Measurements from ENCODE around the gene ELP1. TPM values are rescaled to one million over a fixed set of nuclear protein-coding genes. Genes with fewer than 3 reads are reported as not detected.
"Not testable (repeated sequence)": the region's sequence is repeated elsewhere in the genome, so short reads cannot be mapped to it uniquely, and the experiment has no call there.

Gene ELP1
- polyA plus RNA-seq, 3 donors = 42.3 to 54.0 (median 48.6) TPM

DNA sequence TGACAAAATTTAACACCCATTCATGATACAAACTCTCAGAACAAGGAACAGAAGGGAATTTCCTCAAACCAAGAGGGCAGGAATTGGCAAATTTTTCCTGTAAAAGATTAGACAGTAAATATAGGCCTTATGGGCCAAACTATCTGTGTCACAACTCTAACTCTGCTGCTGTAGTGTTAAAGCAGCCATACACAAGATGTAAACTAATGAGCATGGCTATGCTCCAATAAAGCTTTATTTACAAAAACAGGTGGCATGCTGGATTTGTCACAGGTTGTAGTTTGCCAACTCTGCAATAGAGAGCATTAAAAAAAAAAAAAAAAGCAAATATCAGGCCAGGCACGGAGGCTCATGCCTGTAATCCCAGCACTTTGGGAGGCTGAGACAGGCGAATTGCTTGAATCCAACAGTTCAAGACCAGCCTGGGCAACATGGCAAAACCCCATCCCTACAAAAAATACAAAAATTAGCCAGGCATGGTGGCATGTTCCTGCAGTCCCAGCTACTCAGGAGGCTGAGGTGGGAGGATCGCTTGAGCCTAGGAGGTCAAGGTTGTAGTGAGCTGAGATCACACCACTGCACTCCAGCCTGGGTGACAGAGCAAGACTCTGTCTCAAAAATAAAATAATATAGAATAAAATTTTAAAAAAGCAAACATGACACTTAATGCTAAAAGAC lies 47.2 kb downstream of the ELP1 start:
- not testable (repeated sequence) for DNase-seq

DNA sequence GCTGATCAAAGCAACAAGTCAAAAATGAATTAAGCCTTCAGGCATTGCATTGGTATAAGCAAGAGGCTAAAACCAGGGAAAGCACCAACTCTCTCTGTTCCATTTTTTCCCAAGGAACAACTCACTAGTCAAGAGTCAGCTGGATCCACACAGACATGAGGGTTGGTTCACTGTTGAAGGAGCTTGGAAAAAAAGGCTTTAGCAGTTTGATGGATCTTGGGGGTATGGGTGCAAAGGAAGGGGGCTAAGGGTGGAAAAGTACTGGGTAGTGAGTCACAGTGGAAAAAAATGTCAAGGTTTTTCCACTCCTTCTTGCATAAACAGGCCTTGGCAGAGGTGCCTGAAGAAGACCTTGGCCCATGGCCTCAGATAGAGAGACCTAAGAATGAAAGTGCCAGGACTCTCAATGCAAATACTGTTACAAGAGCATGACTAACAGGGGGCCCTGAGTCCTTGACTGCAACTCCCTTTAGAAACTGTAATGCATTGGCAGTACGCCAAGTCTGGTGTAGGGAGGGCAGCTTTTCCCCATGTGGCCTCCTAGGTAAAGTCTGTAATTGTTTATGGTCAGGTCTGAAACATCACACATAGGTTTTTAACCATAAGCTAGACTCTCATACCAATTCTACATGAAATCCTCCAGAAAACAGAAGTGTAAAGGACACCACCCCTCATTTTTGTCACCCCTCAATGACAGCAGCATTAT lies 48.1 kb downstream of the ELP1 start:
- DNase-seq = peak; percentile 17

DNA sequence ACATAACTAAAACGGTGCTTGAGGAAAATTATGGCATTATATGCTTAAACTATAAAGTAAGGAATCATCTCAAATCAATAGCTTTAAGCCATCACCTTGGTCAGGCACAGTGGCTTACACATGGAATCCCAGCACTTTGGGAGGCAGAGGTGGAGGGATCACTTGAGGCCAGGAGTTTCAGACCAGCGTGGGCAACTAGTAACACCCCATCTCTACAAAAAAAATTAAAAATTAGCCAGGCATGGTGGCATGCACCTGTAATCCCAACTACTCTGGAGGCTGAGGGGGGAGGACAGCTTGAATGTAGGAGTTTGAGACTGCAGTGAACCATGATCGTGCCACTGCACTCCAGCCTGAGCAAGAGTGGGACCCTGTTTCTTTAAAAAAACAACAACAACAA lies 49.2 kb downstream of the ELP1 start:
- no peak for DNase-seq

DNA sequence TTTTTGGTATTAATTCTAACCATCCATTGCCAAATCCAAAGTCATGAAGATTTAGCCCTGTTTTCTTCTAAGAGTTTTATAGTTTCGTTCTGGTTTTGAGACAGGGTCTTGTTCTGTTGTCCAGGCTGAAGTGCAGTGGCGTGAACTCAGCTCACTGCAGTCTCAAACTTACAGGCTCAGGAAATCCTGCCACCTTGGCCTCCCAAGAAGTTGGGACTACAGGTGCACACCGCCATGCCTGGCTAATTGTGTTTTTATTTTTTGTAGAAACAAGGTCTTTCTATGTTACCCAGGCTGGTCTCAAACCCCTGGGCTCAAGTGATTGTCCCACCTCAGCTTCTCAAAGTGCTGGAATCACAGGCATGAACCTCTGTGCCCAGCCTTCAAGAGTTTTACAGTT lies 50.8 kb downstream of the ELP1 start:
- DNase-seq = no peak

DNA sequence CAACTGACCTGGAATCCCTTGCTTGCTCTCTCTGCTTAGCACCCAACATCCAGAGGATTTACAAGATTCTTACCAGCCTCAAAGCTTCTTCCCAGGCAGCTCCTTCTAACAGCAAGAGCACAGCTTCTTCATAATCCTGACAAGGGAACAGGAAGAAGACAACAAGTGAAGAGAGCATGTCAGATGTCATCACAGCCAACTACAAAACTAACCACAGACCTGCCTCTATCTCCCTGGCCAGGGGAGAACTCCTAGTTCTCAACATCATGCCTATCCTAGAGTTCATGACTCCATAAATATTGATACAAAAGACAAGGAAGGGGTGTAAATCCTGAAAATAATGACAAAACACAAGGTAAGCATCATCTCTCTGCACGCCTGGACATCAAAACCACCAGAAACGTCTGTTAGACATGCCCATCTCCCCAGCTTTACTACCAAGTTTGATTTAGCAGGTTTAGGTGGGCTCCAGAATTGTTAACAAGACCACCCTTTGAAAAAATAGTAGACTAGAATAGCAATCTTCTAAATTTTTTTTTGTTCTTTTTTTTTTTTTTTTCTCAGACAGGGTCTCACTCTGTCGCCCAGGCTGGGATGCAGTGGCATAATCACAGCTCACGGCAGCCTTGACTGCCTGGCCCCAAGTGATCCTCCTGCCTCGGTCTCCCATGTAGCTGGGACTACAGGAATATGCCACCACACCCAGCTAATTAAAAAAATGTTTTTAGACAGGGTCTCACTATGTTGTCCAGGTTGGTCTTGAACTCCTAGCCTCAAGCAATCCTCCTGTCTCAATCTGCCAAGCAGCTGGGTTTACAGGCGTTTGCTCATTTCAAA lies 51.7 kb downstream of the ELP1 start:
- DNase-seq = no peak

DNA sequence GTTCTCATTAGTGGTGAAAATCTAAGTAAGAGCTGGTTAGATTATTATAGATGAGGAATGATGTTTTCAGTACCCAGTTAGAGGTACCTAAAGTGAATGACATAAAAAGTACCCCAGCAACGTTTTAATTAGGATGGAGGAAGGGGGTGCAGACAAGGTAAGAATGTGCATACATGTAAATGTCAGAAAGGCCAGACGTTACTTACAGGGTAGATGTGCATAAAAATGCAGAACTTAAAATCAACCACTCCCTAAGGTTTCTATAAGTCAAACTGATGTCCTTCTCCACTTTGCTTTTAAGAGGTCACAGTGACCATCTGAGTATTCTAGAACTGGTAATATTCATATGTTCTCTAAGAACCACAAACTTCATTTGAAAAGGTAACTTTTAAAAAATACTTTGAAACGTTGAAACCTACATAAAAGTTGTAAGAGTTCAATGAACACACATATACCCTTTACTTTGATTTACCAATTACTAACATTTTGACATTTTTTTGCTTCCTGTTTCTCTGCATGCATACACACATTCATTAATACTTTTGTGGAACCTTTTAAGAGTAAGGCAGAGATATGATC lies 53.1 kb downstream of the ELP1 start:
- no peak for DNase-seq

DNA sequence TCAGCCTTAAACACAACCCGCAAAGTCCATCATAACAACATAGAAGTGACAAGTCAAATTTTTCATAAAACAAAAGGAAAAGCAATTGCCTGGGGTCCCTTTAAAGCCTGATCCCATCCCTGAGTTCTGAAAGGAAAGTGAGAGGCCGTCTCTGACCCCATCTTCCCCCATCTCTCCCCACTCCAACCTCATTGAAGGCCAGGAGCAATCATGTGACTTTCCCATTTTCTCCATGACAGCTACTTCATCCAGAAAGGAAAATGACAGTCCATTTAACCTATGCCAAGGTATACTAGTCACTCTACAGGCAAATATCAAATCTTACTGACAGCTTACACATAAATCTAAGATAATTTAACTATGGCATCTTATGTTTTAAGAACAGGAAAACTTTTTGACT lies 56.4 kb downstream of the ELP1 start:
- DNase-seq = no peak

DNA sequence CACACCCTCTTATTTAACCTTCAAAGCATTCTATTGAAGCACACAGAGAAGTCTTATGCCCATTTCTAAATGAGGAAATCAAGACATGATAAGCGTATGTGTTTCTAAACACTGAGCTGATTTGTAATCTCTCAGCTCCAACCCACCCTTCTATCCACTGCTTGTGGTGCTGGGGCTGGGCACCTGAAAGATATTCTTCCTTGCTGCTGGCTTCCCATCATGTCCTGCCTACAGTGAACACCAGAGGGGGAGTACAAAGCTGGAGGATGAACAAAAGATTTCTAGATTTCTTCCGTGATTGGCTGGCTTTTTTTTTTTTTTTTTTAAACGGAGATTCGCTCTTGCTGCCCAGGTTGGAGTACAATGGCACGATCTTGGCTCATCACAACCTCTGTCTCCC lies 57.5 kb downstream of the ELP1 start:
- DNase-seq = no peak

DNA sequence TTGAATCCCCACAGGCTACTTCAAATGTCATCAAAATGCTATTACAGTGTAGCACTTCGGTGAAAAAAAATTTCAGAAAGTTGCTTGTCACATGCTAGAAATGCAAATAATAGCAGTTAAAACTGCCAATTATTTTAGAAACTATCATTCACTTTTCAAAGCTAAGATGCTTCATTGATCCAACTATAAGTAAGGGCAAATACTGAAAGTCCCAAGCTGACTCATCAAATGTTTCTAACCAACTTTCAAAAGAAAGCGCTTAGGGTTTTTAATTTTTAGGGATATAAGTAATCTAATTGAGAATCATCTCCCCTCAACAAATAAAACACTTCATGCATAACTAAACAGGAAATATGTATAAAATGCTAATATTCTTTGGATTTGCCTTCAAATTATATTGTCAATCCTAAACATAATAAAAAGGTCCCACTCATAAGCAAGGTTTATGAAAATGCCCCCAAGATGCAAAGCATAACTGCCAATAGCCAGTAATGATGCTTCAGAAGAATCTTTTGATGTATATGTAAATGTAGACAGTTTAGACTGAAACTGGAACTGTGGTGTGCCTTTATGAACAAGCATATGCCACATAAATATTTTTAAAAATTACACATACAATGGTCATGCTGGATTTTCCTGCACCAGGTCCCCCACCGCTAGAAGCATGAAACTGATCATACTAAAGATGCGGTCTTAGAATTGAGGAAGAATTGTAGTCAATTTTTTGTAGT lies 59.7 kb downstream of the ELP1 start:
- no peak for DNase-seq

DNA sequence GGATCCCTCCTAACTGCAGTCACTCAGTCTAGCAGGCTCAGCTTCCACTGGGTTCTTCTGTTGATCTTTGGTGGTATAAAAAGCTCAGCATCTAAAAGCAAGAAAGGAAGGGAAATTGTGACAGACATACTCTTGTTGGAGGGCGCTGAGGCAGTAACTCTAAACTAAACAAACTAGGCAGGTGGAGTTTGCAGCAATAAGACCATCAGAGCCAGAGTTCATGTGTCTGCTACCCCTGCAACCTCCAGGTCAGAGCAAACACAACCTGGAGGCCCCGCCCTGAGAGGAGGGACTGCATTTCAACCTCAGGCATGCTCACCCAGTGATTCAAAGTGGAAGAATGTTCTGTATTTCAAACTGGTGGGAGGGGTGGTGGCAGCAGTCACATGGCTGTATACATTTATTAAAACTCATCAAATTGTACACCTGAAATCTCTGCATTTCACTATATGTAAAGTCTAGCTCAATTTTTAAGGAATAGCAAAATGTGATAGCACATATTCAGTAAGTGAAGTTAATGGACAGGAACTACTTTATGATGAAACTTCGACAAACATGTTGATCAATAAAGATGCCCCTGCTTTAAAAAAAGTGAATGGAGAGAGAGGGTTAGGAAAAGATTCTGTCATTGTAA lies 64.7 kb downstream of the ELP1 start:
- no peak for DNase-seq

DNA sequence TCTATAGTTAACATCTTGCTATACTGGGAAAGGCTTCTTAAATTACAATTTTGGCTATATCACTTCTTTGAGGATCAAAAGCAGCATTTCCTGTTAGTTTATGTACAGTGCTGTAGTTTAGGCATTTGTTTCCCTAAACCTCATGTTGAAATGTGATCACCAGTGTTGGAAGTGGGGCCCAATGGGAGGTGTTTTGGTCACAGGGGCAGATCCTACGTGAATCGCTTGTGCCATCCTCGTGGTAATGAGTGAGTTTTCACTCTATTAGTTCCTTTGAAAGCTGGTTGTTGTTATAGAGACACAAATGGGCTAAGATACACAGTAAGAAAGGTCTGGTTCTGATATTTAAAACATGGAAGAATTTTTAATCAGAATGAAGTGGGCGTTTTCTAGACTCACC lies 66.1 kb downstream of the ELP1 start:
- no peak for DNase-seq

DNA sequence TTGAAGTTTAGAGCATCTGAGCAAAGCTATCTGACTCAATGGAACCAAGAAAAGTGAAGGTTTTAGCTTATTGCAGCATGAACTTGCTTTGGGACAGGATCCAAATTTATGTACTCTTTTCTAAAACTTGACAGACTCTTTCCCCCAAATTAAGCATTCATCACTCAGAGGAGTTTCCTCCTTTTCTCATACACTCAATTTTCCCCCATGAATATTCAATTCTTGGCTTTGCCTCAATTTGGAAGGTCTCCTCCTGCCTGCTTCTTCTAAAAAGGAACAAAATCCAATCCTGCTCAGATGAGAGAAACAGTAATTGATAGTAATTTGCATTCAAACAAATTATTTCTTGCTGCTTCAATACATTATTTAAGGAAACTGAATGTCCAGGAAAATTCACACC lies 66.8 kb downstream of the ELP1 start:
- no peak for DNase-seq

DNA sequence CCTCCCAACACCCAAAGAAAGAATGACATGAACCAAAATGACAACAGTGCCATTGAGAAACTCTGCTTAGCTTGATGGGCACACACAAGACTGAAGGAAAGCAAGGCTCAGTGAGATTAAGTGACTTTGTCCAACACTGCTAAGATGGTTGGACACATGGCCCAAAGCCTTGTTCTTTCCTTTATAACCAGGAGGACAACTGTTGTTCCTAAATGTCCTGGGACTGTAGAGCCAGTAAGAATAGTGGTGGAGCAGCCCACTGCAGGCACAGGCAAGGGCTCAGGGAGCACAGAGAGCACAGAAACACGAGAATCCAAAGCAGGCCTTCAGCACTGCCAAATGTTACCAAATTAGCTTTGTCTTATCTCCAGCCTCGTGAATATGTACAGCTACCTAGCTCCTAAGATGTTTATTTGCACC lies 67.9 kb downstream of the ELP1 start:
- DNase-seq = no peak

DNA sequence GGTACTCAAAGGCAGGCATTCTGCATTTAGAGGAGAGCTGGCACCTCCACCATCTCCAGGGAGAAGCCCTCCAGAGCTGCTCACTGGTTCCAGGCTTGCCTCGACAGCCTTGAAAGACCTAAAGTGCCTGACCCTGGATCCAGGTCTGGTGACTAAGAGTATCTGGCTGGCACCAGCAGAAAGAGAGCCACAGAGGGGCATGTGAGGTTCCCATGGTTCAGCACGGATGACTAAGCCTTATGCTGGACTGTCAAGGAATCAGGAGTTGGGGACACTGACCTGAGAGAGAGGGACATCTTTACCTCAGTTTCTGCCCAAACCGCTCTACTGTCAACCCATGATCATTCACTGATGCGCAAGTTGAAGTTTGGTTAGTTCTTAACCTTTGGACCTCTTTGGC lies 68.9 kb downstream of the ELP1 start:
- DNase-seq = no peak

DNA sequence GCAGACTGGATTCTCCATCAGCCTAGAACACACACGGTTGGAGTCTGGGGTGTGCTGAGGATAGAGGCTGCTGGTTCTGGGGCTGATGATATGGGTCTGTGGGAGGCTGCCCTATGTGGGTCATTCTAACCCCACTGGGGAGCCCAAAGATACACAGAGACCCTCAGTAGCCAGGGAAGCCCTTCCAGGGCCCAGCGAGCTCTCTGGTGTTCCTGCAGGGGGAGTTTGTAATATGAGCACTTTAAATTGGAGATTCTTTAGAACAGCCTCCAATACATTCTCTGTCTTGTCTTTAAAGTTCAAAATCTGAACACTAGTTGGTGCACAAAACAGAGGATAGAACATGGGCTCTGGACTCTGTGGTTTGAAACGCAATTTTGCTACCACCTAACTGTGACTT lies 69.5 kb downstream of the ELP1 start:
- DNase-seq = no peak

DNA sequence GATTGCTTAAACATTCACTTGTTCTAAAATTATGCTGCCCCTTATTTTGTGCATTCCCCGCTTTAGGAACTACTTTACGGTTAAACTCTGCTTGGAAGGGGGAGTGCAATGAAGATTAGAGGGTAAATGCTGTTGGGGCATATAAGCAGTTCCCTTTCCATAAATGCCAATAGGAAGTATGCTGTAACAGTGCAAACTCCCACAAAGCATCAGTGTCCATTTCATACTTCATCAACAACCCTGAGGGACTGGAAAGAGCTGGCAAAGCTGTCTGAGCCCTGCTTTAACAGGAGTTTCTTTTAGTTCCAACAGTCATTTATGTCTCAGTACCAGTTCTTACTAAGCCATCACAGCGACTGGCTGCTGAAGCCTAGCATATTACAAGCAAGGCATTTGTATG lies 70.0 kb downstream of the ELP1 start:
- DNase-seq = no peak

DNA sequence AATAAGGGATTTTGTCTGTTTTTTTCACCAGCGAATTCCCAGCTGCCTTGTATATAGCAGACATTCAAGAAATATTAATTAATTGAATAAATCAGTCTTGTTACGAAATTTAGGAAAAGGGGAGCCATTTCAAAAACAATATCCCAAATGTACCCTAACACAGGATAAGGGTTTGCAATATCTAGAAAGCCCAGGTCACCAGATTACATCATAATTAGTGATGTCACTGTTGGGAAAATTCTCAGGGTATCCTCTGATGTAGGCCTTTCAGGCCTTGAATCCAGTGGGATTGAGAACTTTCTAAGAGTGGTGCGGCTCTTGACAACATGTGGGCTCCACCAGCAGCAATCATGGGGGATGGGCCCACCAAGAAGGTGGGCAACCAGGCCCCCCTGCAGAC lies 71.9 kb downstream of the ELP1 start, which contains the start of gene ACTL7A:
ACTL7A (plus strand) TSS at position 270 of the 400 bp plus-strand sequence; CDS start at position 327, 57 bp downstream.
- DNase-seq = no peak

DNA sequence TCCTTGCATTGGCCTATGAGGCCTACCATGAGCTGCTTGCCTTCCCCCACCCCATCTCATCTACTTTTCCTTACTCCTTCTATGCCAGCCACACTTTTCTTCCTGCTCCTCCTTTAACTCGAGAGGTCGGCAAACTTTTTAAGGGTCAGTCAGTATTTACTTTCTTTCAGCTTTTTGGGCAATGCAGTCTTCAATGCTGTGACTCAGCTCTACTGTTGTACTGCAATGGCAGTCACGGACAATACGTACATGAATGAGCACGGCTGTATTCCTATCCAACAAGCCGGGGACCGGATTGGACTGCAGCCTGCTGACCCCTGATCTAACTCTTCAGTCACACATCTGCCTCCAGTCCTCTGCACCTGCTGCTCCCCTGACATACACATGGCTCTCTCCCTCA lies 72.5 kb downstream of the ELP1 start:
- DNase-seq = no peak

DNA sequence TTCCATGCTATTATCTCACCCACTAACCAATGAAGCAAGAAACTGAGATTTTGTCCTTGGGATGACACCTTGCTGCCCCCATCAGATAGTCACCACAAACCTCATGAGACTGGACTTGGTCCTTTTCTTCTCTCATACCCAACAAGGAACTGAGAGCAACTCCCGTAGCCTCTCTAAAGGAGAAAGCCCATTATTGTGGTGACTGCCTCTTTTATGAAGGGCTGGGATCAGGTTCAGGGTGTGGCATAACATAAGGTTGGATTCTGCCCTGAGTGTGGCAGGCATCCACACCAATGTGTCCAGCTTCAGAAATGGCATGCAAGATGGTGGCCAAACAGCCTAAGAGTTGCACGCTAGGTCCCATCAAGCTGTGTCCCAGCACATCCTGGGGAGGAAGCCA lies 73.2 kb downstream of the ELP1 start:
- DNase-seq = no peak

DNA sequence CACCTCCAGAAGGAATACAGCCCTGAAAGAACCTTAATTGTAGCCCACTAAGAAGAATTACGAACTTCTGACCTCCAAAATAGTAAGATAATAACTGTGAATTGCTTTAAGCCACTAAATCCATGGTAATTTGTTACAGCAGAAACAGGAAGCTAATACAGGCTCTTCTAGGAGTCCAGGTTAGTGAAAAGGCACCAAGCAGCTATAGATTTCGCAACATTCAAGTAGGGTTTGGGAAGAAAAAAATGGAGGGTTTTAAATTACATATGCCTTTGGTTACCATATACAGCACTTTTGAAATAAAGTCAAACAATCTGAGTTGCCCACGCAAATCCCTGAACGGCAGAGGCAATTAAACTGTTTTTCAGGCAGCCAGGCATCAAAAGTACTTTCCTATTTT lies 73.6 kb downstream of the ELP1 start:
- no peak for DNase-seq

DNA sequence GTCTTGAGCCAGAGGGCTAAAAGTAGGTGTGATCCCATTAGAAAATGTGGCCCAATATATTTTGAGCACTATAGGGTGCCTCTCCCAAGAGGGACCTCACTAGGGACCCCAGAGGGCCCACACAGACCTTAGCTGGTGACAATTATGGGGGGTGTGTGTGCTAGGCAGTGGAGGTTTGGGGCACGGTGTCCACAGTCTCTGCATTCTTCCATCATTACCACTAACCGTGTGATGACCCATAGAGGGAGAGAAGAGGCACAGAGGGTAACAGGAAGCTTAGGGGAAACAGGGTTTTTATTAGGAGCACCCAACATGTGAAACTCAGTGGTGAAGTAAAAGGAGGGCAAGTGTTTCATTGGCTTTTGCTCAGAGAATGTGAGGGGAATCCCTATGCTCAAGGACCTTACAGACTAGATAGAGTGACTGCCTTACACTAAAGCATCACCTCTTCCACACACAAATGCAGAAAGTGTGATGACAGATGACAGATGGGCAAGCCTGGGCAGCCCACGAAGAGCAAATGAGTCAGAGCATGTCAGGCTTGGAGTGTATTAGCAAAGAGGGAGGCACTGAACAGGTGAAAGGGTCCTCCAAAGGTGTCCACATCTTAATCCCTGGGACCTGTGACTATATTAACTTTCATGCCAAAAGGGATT lies 74.3 kb downstream of the ELP1 start:
- DNase-seq = no peak

All from renal pelvis (tissue), 4 donors.